HepG2 (cell line): ENCODE results near the gene FAM174C. TPM values are rescaled to one million over a fixed set of nuclear protein-coding genes. Genes with fewer than 3 reads are reported as not detected.

Experiments used
- DZIP1 ChIP-seq: sonication (generic); formaldehyde crosslinking; IDR thresholded peaks from 2 replicates; pipeline ENCODE4 v1.5.0; 2020; ENCODE audit warnings: mild to moderate bottlenecking, missing genetic modification reagents
- FOXK1 ChIP-seq: sonication (generic); formaldehyde crosslinking; IDR thresholded peaks from 2 replicates; pipeline ENCODE4 v1.4.0; 2020; ENCODE audit warnings: low read depth, missing genetic modification reagents, borderline replicate concordance
- NFE2 ChIP-seq: sonication (generic); formaldehyde crosslinking; IDR thresholded peaks from 2 replicates; pipeline ENCODE4 v1.4.0; 2020; ENCODE audit warnings: missing genetic modification reagents
- POLR2A ChIP-seq, 2 experiments: IDR thresholded peaks; 2 replicates each; pipeline ENCODE4 v1.6.1; 2011; ENCODE audit warnings: low read depth in 2 of 2, low read length in 2 of 2, mild to moderate bottlenecking in 1 of 2, moderate library complexity in 1 of 2; ENCODE audit not compliant: insufficient read depth in 1 of 2
- POLR2AphosphoS5 ChIP-seq: IDR thresholded peaks from 2 replicates; pipeline ENCODE4 v1.6.1; 2012; ENCODE audit warnings: low read depth, low read length
- RBFOX2 ChIP-seq: fragments of 200-400 bp; formaldehyde crosslinking; IDR thresholded peaks from 2 replicates; pipeline ENCODE4 v1.6.1; 2017; ENCODE audit warnings: low read depth, mild to moderate bottlenecking, low read length
- TAF15 ChIP-seq: fragments of 200-400 bp; formaldehyde crosslinking; IDR thresholded peaks from one replicate; pipeline ENCODE4 v1.6.1; 2018; ENCODE audit warnings: mild to moderate bottlenecking, low read depth, low read length; ENCODE audit not compliant: poor library complexity, severe bottlenecking
- TMF1 ChIP-seq: sonication (generic); formaldehyde crosslinking; IDR thresholded peaks from 2 replicates; pipeline ENCODE4 v1.8.1; 2022; ENCODE audit warnings: low read depth, missing genetic modification reagents
- ZBTB42 ChIP-seq: sonication (generic); formaldehyde crosslinking; IDR thresholded peaks from 2 replicates; pipeline ENCODE4 v1.5.0; 2020; ENCODE audit warnings: mild to moderate bottlenecking, missing genetic modification reagents
- polyA plus RNA-seq, 8 experiments: library from polyadenylated mRNA; depleted of rRNA in 3 of 8; stranded (reverse) in 7 of 8; unstranded in 1 of 8; fragments of >200 nt; fragmentation: Illumina TruSeq in 4 of 8; extraction: Trizol in 4 of 8; gene quantifications; 2 replicates each; pipeline versions ENCODE4 v1.2.1 to v1.2.3, GENCODE V29; 2011 to 2016; ENCODE audit warnings: low read depth in 4 of 8, missing spikeins in 1 of 8, mixed read lengths in 1 of 8; ENCODE audit not compliant: insufficient read depth in 1 of 8
- total RNA-seq, 5 experiments: library from RNA; depleted of rRNA; stranded (reverse); fragments of >200 nt; fragmentation: Illumina TruSeq; extraction: Trizol; gene quantifications; 2 replicates each; pipeline ENCODE4 v1.2.3, GENCODE V29; 2016; ENCODE audit warnings: low read depth in 1 of 5
- TF ChIP-seq, protein P1 (sequence below): sonication (generic); formaldehyde crosslinking; IDR thresholded peaks from 2 replicates; pipeline ENCODE4 v1.4.0; 2020; ENCODE audit warnings: missing genetic modification reagents, mild to moderate bottlenecking, borderline replicate concordance
- TF ChIP-seq, protein P2 (sequence below): sonication (generic); formaldehyde crosslinking; IDR thresholded peaks from 2 replicates; pipeline ENCODE4 v1.8.1; 2023; ENCODE audit warnings: mild to moderate bottlenecking, missing genetic modification reagents
- TF ChIP-seq, protein P3 (sequence below): sonication (generic); formaldehyde crosslinking; IDR thresholded peaks from 2 replicates; pipeline ENCODE4 v1.4.0; 2020; ENCODE audit warnings: missing genetic modification reagents

FAM174C gene
- total and polyA plus RNA-seq, 2 of the 13 experiments (the other 11 are each of a cell fraction or from before 2014, with no cell fraction given), result 19.5 to 31.3 TPM

- TF ChIP-seq RBFOX2, result peak; percentile 22; the same call in 1 of the 2 replicates
- TF ChIP-seq, protein P1, sequence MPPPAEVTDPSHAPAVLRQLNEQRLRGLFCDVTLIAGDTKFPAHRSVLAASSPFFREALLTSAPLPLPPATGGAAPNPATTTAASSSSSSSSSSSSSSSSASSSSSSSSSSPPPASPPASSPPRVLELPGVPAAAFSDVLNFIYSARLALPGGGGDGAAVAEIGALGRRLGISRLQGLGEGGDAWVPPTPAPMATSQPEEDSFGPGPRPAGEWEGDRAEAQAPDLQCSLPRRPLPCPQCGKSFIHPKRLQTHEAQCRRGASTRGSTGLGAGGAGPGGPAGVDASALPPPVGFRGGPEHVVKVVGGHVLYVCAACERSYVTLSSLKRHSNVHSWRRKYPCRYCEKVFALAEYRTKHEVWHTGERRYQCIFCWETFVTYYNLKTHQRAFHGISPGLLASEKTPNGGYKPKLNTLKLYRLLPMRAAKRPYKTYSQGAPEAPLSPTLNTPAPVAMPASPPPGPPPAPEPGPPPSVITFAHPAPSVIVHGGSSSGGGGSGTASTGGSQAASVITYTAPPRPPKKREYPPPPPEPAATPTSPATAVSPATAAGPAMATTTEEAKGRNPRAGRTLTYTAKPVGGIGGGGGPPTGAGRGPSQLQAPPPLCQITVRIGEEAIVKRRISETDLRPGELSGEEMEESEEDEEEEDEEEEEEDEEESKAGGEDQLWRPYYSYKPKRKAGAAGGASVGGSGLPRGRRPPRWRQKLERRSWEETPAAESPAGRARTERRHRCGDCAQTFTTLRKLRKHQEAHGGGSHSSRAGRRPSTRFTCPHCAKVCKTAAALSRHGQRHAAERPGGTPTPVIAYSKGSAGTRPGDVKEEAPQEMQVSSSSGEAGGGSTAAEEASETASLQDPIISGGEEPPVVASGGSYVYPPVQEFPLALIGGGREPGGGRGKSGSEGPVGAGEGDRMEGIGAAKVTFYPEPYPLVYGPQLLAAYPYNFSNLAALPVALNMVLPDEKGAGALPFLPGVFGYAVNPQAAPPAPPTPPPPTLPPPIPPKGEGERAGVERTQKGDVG (CRISPR knock-in tag), result no peak
- TF ChIP-seq TMF1 (CRISPR knock-in tag), result no peak
- no peak for TF ChIP-seq DZIP1 (CRISPR knock-in tag)
- no peak for TF ChIP-seq ZBTB42 (CRISPR knock-in tag)
- TF ChIP-seq FOXK1 (CRISPR knock-in tag), result no peak
- TF ChIP-seq, protein P2, sequence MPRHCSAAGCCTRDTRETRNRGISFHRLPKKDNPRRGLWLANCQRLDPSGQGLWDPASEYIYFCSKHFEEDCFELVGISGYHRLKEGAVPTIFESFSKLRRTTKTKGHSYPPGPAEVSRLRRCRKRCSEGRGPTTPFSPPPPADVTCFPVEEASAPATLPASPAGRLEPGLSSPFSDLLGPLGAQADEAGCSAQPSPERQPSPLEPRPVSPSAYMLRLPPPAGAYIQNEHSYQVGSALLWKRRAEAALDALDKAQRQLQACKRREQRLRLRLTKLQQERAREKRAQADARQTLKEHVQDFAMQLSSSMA (CRISPR knock-in tag), result no peak
- no peak for TF ChIP-seq POLR2AphosphoS5
- TF ChIP-seq POLR2A (IDR thresholded peaks at IDR 0.05; ENCODE audit: insufficient read depth in 1 of 2, low read depth in 2 of 2, low read length in 2 of 2), result peak in 1 of 2 experiments; percentile 33; a peak in 1 of 4 replicates
- TF ChIP-seq NFE2, result no peak
- TF ChIP-seq, protein P3, sequence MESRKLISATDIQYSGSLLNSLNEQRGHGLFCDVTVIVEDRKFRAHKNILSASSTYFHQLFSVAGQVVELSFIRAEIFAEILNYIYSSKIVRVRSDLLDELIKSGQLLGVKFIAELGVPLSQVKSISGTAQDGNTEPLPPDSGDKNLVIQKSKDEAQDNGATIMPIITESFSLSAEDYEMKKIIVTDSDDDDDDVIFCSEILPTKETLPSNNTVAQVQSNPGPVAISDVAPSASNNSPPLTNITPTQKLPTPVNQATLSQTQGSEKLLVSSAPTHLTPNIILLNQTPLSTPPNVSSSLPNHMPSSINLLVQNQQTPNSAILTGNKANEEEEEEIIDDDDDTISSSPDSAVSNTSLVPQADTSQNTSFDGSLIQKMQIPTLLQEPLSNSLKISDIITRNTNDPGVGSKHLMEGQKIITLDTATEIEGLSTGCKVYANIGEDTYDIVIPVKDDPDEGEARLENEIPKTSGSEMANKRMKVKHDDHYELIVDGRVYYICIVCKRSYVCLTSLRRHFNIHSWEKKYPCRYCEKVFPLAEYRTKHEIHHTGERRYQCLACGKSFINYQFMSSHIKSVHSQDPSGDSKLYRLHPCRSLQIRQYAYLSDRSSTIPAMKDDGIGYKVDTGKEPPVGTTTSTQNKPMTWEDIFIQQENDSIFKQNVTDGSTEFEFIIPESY, result peak; percentile 42; the same call in 1 of the 2 replicates
- TF ChIP-seq TAF15, result no peak
Observed at GRCh38 chr19:1227304-1228054, 47.9 kb upstream of the FAM174C start (continued).
